GM06990 (cell line): ENCODE results near the gene JPH2.

ENCODE experiments used
- DNase-seq: peaks from one replicate; pipeline ENCODE4 v3.0.0-alpha.2; 2011; ENCODE audit not compliant: insufficient read length; ENCODE audit errors: extremely low read depth
- H3K27me3 ChIP-seq: replicated peaks from 2 replicates; pipeline ENCODE4 v1.6.0; 2011; ENCODE audit warnings: low read length; ENCODE audit not compliant: control insufficient read depth, insufficient read depth
- H3K36me3 ChIP-seq: 2 replicates; pipeline ENCODE4 v1.5.1; 2011; ENCODE audit warnings: low read length; ENCODE audit not compliant: control insufficient read depth, insufficient read depth
- H3K4me3 ChIP-seq: replicated peaks from 2 replicates; pipeline ENCODE4 v1.5.1; 2011; ENCODE audit warnings: low read depth, mild to moderate bottlenecking, control low read depth, low read length
- TF ChIP-seq, protein P1 (sequence below): IDR thresholded peaks from 2 replicates; pipeline ENCODE4 v1.5.1; 2011; ENCODE audit warnings: low read length, control low read depth, mild to moderate bottlenecking, inconsistent platforms; ENCODE audit not compliant: insufficient read depth, poor library complexity, severe bottlenecking

JPH2 gene

DNA sequence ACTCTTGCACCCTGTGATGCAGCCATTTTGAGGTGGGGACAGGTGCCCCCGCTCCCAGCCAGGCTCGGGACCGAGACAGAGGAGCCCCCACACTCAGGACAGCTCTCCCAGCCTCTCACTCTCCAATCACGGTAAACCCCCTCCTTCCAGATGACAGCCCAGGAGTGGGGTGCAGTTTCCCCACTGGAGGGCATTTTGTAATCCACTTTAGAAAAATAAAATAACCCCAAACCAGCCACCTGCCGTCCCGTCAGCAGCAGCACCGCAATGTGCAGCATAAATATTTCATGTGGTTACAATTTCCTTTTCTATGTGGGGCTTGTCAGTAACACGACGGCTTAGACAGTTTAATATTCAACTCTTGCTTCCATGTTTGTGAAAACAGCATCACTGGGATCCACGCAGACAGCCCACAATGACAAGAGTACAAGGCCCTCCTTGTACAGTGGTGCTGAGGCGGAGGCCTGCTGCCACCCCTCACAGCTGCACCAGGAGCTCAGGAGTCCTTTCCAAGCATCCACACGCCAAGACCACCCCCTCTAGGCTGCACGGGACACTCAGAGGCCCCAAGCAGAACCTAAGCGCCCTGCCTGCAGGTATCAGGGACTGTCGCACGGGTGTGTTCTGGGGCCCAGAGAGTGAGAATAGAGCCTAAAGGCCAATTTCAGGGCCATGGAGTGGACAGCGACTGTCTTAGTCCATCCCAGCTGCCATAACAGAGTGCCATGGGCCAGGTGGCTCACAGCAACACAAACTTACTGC, 116.7 kb downstream of the JPH2 start:
- H3K27me3 ChIP-seq: no peaks in the 10 kb centered on the region

DNA sequence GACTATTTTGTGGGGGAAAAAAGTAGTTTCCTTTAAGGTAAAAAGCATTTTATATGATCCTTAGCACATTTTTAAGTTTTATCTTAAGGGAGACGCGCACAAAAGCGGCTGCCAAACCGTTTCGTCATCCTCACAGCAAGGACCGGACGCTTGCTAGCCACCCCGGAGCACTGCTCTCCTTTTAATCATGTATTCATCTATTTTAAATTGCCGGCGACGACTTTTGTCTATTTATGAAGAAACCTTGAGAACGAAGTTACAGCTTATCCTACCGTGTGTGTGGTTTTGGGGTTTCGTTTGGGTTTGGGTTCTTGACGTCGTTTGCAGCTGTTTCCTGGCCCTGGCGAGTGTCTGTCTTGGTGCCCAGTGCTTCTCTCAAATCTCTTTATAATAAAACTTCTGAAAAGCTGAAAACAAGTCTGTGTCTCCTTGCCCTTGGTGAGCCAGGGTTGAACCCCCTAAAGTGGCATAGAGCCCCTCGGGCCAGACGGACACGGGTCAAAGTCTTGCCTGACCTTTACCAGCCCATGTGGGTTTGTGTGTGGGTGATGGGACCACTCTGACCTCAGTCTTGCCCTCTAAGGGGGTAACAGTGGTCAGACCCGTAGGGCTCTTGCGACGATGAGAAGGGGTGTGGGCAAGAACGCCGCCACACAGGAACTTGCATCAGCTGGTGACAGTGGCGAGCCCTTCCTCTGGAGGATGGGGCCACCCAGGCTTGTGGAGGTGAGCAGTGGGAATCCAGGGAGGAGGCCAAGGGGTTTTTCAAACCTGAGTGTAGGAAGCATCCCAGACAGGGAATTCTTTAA, 117.6 kb downstream of the JPH2 start:
- TF ChIP-seq, protein P1, sequence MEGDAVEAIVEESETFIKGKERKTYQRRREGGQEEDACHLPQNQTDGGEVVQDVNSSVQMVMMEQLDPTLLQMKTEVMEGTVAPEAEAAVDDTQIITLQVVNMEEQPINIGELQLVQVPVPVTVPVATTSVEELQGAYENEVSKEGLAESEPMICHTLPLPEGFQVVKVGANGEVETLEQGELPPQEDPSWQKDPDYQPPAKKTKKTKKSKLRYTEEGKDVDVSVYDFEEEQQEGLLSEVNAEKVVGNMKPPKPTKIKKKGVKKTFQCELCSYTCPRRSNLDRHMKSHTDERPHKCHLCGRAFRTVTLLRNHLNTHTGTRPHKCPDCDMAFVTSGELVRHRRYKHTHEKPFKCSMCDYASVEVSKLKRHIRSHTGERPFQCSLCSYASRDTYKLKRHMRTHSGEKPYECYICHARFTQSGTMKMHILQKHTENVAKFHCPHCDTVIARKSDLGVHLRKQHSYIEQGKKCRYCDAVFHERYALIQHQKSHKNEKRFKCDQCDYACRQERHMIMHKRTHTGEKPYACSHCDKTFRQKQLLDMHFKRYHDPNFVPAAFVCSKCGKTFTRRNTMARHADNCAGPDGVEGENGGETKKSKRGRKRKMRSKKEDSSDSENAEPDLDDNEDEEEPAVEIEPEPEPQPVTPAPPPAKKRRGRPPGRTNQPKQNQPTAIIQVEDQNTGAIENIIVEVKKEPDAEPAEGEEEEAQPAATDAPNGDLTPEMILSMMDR: no peak
- Histone ChIP-seq H3K27me3 (no peaks in the 10 kb centered on the region), H3K36me3 (no peaks in the 10 kb centered on the region; the same call in 1 of the 2 replicates), H3K4me3 (no peak overlapping the region)
- peak; percentile 55 for DNase-seq

More for the DNA sequence above, 116.7 kb downstream of the JPH2 start:
- Histone ChIP-seq H3K4me3 (no peak overlapping the region), H3K36me3 (no peaks in the 10 kb centered on the region; the same call in 1 of the 2 replicates)
- no peak for DNase-seq
- TF ChIP-seq, protein P1: no peak

DNA sequence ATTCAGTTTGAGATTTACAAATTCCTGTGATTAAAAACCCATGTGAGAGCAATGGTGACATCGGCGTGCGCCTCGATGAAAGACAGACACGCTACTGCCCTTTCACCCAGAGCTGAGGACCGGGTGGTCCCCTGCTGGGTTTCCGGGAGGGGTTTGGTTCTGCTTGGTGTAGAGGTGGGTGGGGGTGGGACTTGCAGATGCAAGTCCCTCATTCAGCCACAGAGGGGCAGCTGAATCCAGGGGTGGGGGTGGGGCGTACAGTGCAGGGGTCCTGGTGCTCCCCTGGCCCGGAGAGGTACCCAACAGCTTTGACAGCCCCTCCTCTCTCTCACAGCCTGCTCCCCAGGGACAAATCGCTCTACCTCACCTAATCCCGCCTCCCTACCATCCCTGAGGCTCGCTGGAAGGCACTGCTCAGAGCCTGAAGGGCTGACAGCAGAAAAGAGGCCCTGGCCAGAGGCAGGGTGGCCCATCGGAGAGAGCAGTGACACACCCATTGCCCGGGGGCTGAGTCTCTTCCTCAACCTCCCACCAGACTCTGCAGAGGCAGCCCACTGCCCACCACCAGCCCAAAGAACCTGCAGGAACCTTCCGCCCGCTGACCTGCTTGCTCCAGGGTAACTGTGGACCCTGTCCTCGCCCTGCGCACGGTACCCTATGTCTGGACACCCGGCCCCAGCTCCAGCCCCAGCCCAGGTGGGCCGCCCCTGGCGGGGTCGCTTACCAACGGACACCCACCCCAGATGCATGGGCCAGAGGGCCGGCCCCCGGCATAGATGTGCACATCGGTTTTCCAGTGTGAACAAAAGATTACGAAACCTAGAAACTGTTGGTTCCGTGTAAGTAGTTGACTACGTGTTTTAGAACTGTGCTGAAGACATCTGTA, 118.4 kb downstream of the JPH2 start:
- Histone ChIP-seq H3K36me3 (no peaks in the 10 kb centered on the region; the same call in 1 of the 2 replicates), H3K4me3 (no peak overlapping the region), H3K27me3 (no peaks in the 10 kb centered on the region)
- no peak for DNase-seq
- TF ChIP-seq, protein P1: no peak

DNA sequence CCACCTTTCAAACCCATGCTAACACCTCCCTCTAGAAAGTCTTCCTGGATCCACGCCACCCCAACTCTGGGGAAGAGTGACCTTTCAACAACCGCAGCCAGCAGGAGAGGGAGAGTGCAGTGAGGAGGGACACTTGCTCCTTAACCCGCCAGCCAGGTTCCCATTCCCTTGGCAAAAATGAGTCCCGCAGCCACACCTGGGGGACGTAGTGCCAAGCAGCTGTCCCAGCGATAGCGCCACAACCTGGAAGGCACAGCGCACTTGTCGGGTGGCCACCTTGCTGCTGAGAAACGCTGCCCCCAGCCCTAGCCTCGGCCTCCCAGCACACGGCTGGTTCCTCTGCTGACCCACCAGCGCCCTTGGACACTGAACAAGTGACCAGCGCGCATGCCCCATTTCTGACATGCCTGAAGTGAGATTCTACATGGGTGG, 119.3 kb downstream of the JPH2 start:
- DNase-seq: no peak
- Histone ChIP-seq H3K4me3 (no peak overlapping the region), H3K27me3 (no peaks in the 10 kb centered on the region), H3K36me3 (no peaks in the 10 kb centered on the region; the same call in 1 of the 2 replicates)
- TF ChIP-seq, protein P1: no peak

DNA sequence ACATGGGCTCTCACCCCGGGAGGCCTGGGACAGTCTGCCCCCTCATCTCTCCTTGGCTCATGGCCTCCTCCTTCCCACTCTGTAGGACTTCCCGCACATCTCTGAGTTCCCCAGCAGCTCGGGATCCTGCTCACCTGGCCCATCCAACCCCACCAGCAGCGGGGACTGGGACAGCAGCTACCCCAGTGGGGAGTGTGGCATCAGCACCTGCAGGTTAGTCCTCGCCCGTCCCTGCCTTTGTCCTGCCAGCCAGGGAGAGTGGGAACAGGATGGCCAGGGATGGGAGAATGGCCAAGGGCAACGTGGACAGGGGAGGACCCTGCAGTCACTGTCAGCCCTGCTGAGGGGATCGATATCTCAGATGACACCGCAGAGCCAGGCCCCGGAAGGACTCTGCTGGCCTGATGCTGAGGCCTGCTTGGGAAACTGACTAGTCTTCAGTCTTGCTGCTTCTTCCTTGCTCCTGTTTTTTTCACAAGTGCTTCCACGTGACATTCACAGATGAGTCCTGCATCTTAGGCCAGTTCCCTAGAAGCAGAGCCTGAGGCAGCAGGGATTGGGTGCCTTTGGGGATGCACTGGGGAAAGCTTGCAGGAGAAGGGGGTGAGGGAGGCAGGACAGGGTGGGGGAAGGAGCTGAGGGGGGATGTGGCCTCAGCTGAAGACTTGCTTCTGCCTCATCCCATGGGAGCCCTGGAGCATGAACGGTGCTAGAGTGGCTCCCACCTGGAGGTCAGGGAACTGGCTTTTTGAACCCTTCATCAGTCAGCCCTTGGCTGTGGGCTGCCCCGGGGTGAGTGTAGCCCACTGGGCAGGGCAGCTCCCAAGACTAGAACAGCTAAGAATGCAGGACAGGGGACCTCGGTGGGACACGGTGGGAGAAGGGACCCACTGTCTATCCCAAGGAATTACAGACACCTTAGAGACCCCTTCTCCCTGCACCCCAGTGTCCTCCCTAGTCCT, 120.1 kb downstream of the JPH2 start:
- DNase-seq: no peak
- no peak overlapping the region for H3K4me3 ChIP-seq
- no peaks in the 10 kb centered on the region; the same call in 1 of the 2 replicates for H3K36me3 ChIP-seq
- no peaks in the 10 kb centered on the region for H3K27me3 ChIP-seq
- TF ChIP-seq, protein P1: no peak
